Muscle of leg (tissue), 11 donors: ENCODE data around the gene NPB. TPM values are rescaled to one million over a fixed set of nuclear protein-coding genes. Genes with fewer than 3 reads are reported as not detected.

Source experiments
- DNase-seq: peaks from one replicate; pipeline ENCODE4 v3.0.0; 2013
- H3K27ac ChIP-seq: one replicate; pipeline ENCODE4 v1.5.1; 2013; ENCODE audit warnings: mild to moderate bottlenecking, low read length, control low read depth
- H3K27me3 ChIP-seq: one replicate; pipeline ENCODE4 v1.6.1; 2013; ENCODE audit warnings: low read length; ENCODE audit not compliant: control insufficient read depth, insufficient read depth
- H3K36me3 ChIP-seq: one replicate; pipeline ENCODE4 v1.6.1; 2013; ENCODE audit warnings: low read length; ENCODE audit not compliant: control insufficient read depth, insufficient read depth
- H3K4me1 ChIP-seq: one replicate; pipeline ENCODE4 v1.6.1; 2013; ENCODE audit warnings: low read length; ENCODE audit not compliant: control insufficient read depth, insufficient read depth
- H3K4me3 ChIP-seq: one replicate; pipeline ENCODE4 v1.5.1; 2013; ENCODE audit warnings: low read length, control low read depth
- H3K9me3 ChIP-seq: replicated peaks from 2 replicates; pipeline ENCODE4 v1.6.1; 2013; ENCODE audit warnings: low read depth, low read length; ENCODE audit not compliant: control insufficient read depth
- WGBS: methylation state at CpG from one replicate; pipeline ENCODE4 v1.1.5; 2013; ENCODE audit warnings: missing lambda C conversion rate; ENCODE audit not compliant: insufficient coverage; 5-methylcytosine and 5-hydroxymethylcytosine counted together
- polyA plus RNA-seq, 8 donors: library from polyadenylated mRNA; unstranded; fragments of 120-200 nt; gene quantifications; one replicate each; pipeline versions ENCODE4 v1.2.1 to v1.2.3, GENCODE V29; 2013; ENCODE audit warnings: inconsistent platforms in 1 of 8, low replicate concordance in 1 of 8; ENCODE audit not compliant: insufficient read length in 8 of 8, insufficient read depth in 1 of 8
- total RNA-seq: library from RNA; stranded (reverse); fragments of 120-200 nt; gene quantifications from one replicate; pipeline ENCODE4 v1.2.4, GENCODE V29; 2013

NPB gene
- total and polyA plus RNA-seq, 9 donors, result 0.22 to 2.0 (median 0.68) TPM

DNA sequence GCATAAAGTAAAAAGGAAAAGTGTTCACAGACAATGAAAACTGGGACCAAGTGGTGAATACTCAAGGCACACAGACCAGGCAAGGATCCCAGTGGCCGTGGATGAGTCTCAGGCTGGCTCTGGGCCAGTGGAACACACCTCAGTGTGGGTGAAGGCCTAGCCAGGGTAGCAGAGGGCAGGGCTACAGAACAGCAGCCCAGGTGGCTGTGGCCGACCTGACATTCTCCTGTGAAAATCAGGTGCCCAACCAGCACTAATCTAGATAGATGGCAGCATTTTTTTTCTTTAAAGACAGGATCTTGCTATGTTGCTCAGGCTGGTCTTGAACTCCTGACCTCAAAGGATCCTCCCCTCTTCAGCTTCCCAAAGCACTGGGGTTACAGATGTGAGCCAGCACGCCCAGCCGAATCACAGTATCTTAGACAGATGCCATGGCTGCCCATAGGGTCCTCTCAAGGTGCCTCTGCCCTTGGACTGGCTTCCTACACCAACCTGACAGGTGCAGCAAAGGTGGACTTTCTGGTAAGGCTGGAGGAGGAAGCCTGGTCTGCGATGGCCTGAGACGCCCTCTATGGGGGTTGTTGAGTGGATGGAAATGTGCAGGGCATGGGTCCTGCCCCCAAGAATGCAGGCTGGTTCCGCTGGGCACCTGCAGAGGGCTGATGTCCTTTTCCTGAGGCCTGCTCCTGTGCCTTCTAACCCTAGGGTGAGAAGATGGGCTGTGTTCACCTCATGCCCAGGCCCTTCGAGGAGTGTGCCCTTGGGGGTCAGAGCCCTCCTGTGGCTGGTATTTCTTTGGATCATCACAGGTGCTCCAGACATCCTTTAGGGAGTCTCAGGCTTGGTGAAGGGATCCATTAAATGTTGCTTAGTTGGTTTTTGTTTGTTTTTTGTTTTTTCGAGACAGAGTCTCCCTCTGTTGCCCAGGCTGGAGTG, 37.9 kb upstream of the NPB start:
- H3K4me3 ChIP-seq, result no peak overlapping the region
- H3K27ac ChIP-seq, result no peak overlapping the region
- no peaks in the 10 kb centered on the region for H3K9me3 ChIP-seq
- no peaks in the 10 kb centered on the region for H3K27me3 ChIP-seq
- H3K36me3 ChIP-seq, result peaks cover 60% of the 10 kb centered on the region
- H3K4me1 ChIP-seq, result peaks cover 59% of the 10 kb centered on the region
- DNase-seq, result no peak
- WGBS, result 73% methylated on average over 6 of the region's 9 CpGs

DNA sequence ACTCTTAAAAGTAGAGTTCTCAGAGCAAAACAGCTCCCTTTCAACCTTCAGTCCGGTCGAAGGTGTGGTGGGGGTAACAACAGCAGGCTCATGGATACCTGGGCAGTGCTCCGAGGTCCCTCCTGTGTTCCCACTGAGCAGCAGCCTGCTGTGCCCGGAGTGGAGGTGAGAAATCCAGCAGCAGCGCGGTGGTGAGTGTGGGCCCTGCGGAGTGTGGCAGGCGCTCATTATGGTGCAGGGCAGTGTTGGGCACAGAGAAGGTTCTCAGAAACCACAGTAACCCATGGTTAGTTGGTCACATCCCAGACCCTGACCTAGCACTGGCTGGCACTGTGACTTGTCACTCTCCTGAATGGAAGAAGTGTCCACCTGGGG, 36.7 kb upstream of the NPB start:
- Histone ChIP-seq H3K27ac (no peak overlapping the region), H3K36me3 (peaks cover 64% of the 10 kb centered on the region), H3K4me3 (no peak overlapping the region), H3K27me3 (no peaks in the 10 kb centered on the region), H3K4me1 (peaks cover 64% of the 10 kb centered on the region), H3K9me3 (no peaks in the 10 kb centered on the region)
- DNase-seq, result no peak
- 95% methylated on average over 8 of the region's 8 CpGs for whole genome bisulfite sequencing

DNA sequence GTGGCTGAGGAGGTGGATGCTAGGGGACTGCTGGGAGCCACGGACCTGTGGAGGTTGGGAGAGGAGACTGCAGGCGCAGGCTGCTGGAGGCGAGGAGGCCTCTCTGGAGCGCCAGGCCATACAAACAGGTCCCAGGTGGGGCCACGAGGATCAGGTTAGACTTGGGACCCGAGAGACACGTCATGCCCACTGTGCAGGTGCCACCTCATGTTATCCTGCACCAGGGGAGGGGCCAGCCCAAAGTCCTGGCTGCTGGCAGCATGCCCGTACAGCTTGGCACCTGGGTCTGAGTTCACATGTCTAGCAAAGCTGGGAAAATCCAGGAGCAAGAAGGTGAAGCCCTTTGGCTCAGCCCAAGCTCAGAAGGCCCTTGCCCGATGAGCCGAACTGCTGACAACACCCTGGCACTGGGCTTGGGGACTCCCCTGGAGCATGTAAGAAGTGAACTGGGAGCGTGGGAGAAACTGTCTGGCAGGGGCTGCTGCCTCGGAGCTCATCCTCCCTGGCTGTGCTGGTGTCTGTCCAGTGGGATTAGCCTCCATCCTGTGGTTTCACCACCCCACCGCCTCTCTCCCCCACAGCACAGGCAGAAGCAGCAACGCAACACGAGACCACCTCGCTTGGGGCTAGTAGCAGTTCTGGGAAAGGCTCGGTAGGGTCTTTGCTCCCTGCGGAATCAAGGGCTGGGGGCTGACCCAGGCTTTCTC, 36.2 kb upstream of the NPB start:
- Histone ChIP-seq H3K27ac (no peak overlapping the region), H3K4me1 (peaks cover 66% of the 10 kb centered on the region), H3K9me3 (no peaks in the 10 kb centered on the region), H3K27me3 (no peaks in the 10 kb centered on the region), H3K4me3 (no peak overlapping the region), H3K36me3 (peaks cover 64% of the 10 kb centered on the region)
- peak; percentile 40 for DNase-seq
- WGBS, result 67% methylated on average over 15 of the region's 18 CpGs

DNA sequence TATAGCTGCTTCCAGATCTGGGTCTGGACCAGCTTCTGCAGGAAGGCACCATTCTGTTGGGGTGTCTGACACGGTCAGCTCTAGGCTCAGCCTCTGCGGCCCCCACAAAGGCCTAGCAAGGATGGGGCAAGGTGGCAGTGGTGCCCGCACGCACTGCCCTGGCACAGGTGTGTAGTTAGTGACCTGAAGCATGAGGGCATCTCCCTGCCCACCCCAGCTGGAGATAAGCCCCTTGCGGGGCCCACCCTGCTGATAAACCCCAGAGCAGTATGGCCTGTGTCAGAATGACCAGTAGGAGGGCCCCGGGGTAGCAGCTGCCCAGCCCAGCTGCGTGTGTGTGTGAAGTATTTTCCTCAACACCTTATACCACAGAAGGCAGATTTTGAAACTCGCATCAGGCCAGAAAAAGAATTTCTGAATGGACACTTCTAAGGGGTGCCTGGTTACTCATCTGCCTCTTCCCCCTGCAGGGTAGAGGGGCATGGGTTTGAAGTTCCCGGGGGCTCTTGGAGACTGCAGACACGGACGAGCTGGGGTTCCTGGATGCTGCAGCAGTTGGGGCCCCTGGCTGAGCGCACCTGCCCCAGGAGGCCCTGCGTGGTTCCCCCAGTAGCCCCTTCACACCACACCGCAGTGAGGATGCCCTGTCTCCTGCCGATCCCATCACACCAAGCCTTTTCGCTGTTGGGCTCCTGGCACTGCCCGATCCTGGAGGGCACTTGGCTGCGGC, 35.4 kb upstream of the NPB start:
- Histone ChIP-seq H3K27me3 (no peaks in the 10 kb centered on the region), H3K36me3 (peaks cover 64% of the 10 kb centered on the region), H3K9me3 (no peaks in the 10 kb centered on the region), H3K4me3 (no peak overlapping the region), H3K27ac (no peak overlapping the region), H3K4me1 (peaks cover 63% of the 10 kb centered on the region)
- WGBS, result 72% methylated on average over 13 of the region's 18 CpGs
- DNase-seq, result no peak

DNA sequence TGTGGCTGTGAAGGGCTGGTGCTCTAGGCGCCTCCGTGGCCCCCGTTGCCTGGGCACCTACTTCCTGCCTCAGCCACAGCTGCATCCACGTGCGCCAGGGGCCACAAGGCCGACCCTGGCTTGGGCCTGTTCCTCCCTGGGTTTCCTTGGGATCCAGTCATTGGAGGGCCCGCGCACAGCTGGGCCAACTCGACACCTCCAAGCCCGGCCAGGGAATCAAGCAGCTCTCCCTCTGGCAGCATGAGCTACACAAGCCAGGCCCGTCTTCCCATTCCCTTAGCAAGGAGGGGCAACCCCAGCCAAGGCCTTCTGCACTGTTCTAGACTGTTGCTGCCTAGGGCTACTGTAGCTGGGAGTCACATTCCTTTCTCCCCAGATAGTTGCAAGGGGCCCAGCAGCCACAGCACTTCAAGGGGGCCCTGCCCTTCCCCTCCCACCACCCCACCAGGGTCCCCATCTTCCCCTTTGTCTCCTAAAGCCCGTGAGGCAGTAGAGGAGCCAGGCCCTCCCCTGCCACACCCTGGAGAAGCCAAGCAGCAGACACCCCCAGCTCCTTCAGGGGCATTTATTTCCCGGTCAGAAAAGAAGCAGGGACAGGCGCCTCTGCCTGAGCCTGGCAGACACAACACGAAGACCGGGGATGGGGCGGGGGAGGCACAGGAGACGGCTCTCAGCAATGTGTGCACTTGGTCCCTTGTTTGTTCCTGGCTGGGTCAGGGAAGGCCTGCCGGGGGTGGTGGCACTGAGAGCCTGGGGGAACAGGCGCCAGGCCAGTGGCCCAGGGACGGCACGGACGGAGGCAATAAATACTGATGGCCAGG, 34.7 kb upstream of the NPB start:
- peaks cover 61% of the 10 kb centered on the region for H3K4me1 ChIP-seq
- 45% methylated on average over 21 of the region's 23 CpGs for WGBS
- peak; percentile 39 for DNase-seq
- H3K4me3 ChIP-seq, result no peak overlapping the region
- H3K27me3 ChIP-seq, result no peaks in the 10 kb centered on the region
- H3K9me3 ChIP-seq, result no peaks in the 10 kb centered on the region
- peak overlapping the region; percentile 29 for H3K27ac ChIP-seq
- peaks cover 64% of the 10 kb centered on the region for H3K36me3 ChIP-seq

DNA sequence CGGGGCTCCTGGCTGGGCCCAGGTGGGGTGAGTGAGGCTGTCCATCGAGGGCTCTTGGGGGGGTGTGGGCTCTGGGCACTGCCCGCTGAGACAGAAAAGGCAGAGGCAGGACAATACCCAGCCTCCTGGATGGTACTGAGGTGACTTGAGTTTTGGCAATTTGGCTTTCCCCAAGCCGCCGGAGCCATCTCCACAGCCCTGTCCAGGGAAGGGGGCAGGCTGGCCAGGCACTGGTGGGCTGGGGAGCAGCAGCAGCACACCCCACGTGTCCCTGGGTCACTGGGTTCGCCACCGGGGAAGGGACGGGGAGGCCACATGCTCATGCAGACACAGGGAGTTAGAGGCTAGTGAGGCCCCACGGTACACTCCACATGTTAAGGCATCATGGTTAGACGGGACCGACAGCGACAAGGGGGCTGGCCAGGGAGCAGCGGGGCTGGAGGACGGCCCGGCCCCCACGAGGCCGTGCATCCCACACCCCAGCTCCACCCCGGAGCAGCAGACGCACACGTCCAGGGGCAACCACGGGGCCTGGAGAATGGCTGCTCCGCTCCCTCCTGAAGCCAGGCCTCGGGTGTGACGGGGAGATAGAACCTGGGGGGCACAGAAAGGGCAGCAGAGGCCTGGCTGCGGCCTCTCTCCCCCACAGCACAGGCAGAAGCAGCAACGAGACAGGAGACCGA, 33.9 kb upstream of the NPB start:
- Histone ChIP-seq H3K27me3 (no peaks in the 10 kb centered on the region), H3K36me3 (peaks cover 62% of the 10 kb centered on the region), H3K9me3 (no peaks in the 10 kb centered on the region), H3K4me3 (no peak overlapping the region), H3K4me1 (peaks cover 61% of the 10 kb centered on the region), H3K27ac (peak overlapping the region; percentile 29)
- 52% methylated on average over 21 of the region's 28 CpGs for WGBS
- DNase-seq, result no peak

DNA sequence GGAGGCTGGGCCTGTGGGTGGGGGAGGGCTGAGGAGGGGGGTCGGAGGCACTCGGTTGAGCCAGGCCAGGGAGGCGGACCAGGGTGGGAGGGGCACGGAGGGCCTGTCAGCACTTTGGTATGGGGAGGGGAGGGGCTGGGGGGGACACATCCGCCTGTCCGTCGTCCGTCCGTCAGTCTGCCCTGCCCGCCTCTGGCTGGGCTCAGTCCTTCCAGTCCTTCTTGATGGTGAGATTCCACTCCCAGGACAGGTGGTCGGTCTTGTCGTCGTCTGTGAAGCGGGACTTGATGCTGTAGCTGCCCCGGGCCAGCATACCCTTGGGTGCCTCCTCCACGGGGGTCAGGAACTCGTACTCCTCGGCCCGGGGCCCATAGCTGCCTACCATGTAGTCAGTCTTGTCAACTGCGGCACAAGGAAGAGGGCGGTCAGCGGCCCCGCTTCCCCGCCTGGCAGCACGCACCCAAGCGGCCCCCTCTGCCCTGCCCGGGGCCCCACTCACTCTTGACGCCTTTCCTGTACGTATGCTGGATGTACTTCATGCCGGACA, 33.3 kb upstream of the NPB start:
- peak; percentile 65 for DNase-seq
- WGBS, result 63% methylated on average over 21 of the region's 30 CpGs
- H3K27ac ChIP-seq, result peak overlapping the region; percentile 53
- H3K4me1 ChIP-seq, result peaks cover 60% of the 10 kb centered on the region
- peaks cover 56% of the 10 kb centered on the region for H3K36me3 ChIP-seq
- no peaks in the 10 kb centered on the region for H3K27me3 ChIP-seq
- H3K9me3 ChIP-seq, result no peaks in the 10 kb centered on the region
- no peak overlapping the region for H3K4me3 ChIP-seq

DNA sequence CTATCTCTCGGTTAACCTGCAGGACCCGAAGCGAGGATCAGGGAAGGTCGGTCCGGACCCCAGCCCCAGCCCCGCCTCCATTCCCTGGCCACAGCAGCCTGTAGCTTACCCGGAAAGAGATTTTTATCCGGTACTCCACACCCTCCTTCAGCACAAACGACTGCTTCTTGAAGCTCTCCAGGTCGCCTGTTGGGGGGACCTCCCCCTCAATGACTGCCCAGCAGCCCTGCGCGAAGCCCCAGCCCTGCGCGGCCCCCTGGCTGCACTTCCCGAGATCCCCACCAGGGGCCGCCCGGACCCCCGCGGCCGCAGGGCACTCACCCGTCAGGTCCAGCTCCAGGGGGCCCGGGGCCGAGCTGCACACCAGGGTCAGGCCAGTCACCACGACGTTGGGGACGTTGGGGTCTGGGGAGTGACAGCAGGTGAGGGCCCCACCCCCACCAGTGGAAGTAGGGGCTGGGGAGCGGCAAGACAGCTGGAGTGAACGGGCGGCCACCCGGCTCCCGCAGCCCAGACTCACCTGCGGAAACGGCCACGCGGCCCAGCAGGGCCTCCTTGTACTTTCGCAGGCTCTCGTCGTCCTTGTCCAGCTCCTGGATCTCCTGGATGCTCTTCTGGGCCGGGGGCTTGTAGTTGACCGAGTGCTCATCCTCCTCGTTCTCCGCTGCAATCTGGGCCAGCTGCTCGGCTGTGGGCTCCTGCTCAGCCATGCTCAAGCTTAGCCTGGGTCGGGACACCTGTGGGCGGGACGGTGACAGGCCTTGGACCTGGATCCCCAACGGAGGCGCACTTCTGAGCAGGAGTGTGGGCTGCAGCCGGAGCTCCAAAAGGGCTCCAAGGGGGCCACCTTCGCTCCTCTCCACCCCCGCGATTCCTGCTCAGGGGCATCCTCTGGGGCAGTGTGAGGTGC, 32.6 kb upstream of the NPB start:
- Histone ChIP-seq H3K4me3 (peak overlapping the region; percentile 65), H3K4me1 (peaks cover 60% of the 10 kb centered on the region), H3K27ac (peak overlapping the region; percentile 94), H3K27me3 (no peaks in the 10 kb centered on the region), H3K36me3 (peaks cover 49% of the 10 kb centered on the region), H3K9me3 (no peaks in the 10 kb centered on the region)
- peak; percentile 60 for DNase-seq
- WGBS, result 27% methylated on average over 44 of the region's 52 CpGs
